K562 (cell line): ENCODE results near the gene MS4A18. TPM values are rescaled to one million over a fixed set of nuclear protein-coding genes. Genes with fewer than 3 reads are reported as not detected.
A peak's percentile ranks its signal among the peaks of the same experiment; 100 is the strongest.

Experiments
- ATAC-seq: fragments of 200-7000 bp; cut with Tn5 transposase; 3 replicates; pipeline ENCODE4 v1.9.1; 2020; ENCODE audit warnings: moderate library complexity
- BruUV-seq: library from RNA; stranded (reverse); fragments of 400-500 nt; replicated peaks from 2 replicates; lab custom pipeline; 2021; lab: Mats Ljungman, UMichigan
- CTCF ChIA-PET: fragments of 300-600 bp; formaldehyde crosslinking; extraction: SDS; loops from one replicate; lab custom pipeline; 2021; ENCODE audit warnings: low intra/inter-chr PET ratio; lab: Yijun Ruan, JAX
- POLR2A ChIA-PET: fragments of 300-600, 350-650 bp; sonication (Branson Sonifier 250); formaldehyde crosslinking; extraction: SDS; loops from one replicate; lab custom pipeline; 2021; ENCODE audit warnings: antibody characterized with exemption, inconsistent platforms; lab: Yijun Ruan, JAX
- DNase-seq, 4 experiments: peaks; one replicate each; pipeline versions ENCODE4 v3.0.0 to v3.0.0-alpha.2; 2011 to 2018; ENCODE audit warnings: low spot score in 3 of 4, mixed read lengths in 3 of 4; ENCODE audit errors: extremely low read depth in 1 of 4
- FAIRE-seq: peaks from 2 replicates; lab custom pipeline; 2011; peaks lifted over from hg19 to GRCh38; lab: Jason Lieb, UNC
- H2AFZ ChIP-seq: 2 replicates; pipeline ENCODE4 v1.6.0; 2011; ENCODE audit warnings: low read depth, low read length, control low read depth, inconsistent platforms
- H3K27ac ChIP-seq: fragments of 200-600 bp; 3 replicates; pipeline ENCODE4 v1.8.0; 2011; ENCODE audit warnings: low read depth, mild to moderate bottlenecking, control low read depth, inconsistent platforms, low read length, moderate library complexity, mixed read lengths; ENCODE audit errors: extremely low read depth
- H3K27me3 ChIP-seq, 2 experiments: fragments of 300-600 bp in 1 of 2; 2 replicates in 1 of 2; 3 replicates in 1 of 2; pipeline versions ENCODE4 v1.6.0 to v1.8.0; 2011; ENCODE audit warnings: inconsistent platforms in 2 of 2, low read length in 2 of 2, mild to moderate bottlenecking in 1 of 2, mixed read lengths in 1 of 2, moderate library complexity in 1 of 2; ENCODE audit not compliant: control insufficient read depth in 2 of 2, insufficient read depth in 2 of 2
- H3K36me3 ChIP-seq: fragments of 300-600 bp; 3 replicates; pipeline ENCODE4 v1.8.0; 2011; ENCODE audit warnings: mild to moderate bottlenecking, low read length, inconsistent platforms; ENCODE audit not compliant: control insufficient read depth, insufficient read depth
- H3K4me1 ChIP-seq, 2 experiments: fragments of 200-600 bp in 1 of 2; replicated peaks in 1 of 2; 2 replicates in 1 of 2; 3 replicates in 1 of 2; pipeline versions ENCODE4 v1.5.1 to v1.8.0; 2011; ENCODE audit warnings: inconsistent platforms in 2 of 2, low read length in 2 of 2, mild to moderate bottlenecking in 1 of 2, mixed read lengths in 1 of 2, moderate library complexity in 1 of 2; ENCODE audit not compliant: control insufficient read depth in 2 of 2, insufficient read depth in 2 of 2
- H3K4me2 ChIP-seq: 2 replicates; pipeline ENCODE4 v1.6.1; 2011; ENCODE audit warnings: low read length, control low read depth, inconsistent platforms, mixed read lengths; ENCODE audit not compliant: insufficient read depth
- H3K4me3 ChIP-seq: fragments of 200-600 bp; sonication (generic), shearing (Covaris generic); 2 replicates; pipeline ENCODE4 v1.5.1; 2016; ENCODE audit warnings: control low read depth, inconsistent platforms
- H3K79me2 ChIP-seq: fragments of 200-600 bp; 3 replicates; pipeline ENCODE4 v1.8.0; 2011; ENCODE audit warnings: low read length, inconsistent platforms; ENCODE audit not compliant: control insufficient read depth, insufficient read depth
- H3K9ac ChIP-seq, 2 experiments: 2 replicates each; pipeline versions ENCODE4 v1.6.0 to v1.6.1; 2011; ENCODE audit warnings: low read depth in 2 of 2, low read length in 2 of 2, control low read depth in 1 of 2, inconsistent platforms in 1 of 2, mild to moderate bottlenecking in 1 of 2, mixed read lengths in 1 of 2; ENCODE audit not compliant: insufficient read depth in 1 of 2
- H3K9me1 ChIP-seq: one replicate; pipeline ENCODE4 v1.6.0; 2011; ENCODE audit warnings: inconsistent platforms, mild to moderate bottlenecking, low read length, moderate library complexity; ENCODE audit not compliant: control insufficient read depth, insufficient read depth
- H3K9me3 ChIP-seq: replicated peaks from 2 replicates; pipeline ENCODE4 v1.5.1; 2011; ENCODE audit warnings: low read depth, low read length, inconsistent platforms; ENCODE audit not compliant: control insufficient read depth, insufficient read depth
- H4K20me1 ChIP-seq: replicated peaks from 2 replicates; pipeline ENCODE4 v1.6.1; 2011; ENCODE audit warnings: low read length, inconsistent platforms, mixed read lengths; ENCODE audit not compliant: control insufficient read depth, insufficient read depth
- FOXK1 ChIP-seq: sonication (generic); formaldehyde crosslinking; IDR thresholded peaks from 2 replicates; pipeline ENCODE4 v1.8.0; 2022; ENCODE audit warnings: missing genetic modification reagents, mild to moderate bottlenecking, borderline replicate concordance
- HNRNPLL ChIP-seq: fragments of 200-400 bp; formaldehyde crosslinking; IDR thresholded peaks from 2 replicates; pipeline ENCODE4 v1.6.1; 2017; ENCODE audit warnings: low read length, low read depth, mild to moderate bottlenecking; ENCODE audit not compliant: poor library complexity, severe bottlenecking
- MAX ChIP-seq: sonication (generic); formaldehyde crosslinking; IDR thresholded peaks from 2 replicates; pipeline ENCODE4 v1.9.0; 2022; ENCODE audit warnings: mild to moderate bottlenecking, missing genetic modification reagents
- SIN3B ChIP-seq: fragments of 450-650 bp; IDR thresholded peaks from 2 replicates; pipeline ENCODE4 v1.6.1; 2017; ENCODE audit warnings: low read depth, mild to moderate bottlenecking, moderate library complexity
- SMARCE1 ChIP-seq: fragments of 450-650 bp; IDR thresholded peaks from 2 replicates; pipeline ENCODE4 v1.7.1; 2016; ENCODE audit warnings: mild to moderate bottlenecking
- WGBS: fragments of 100-300 bp; shearing (Covaris generic); methylation state at CpG from one replicate; pipeline ENCODE4 v1.1.6; 2016; ENCODE audit warnings: low coverage, mixed read lengths; ENCODE audit not compliant: insufficient coverage; ENCODE audit errors: missing lambda C conversion rate; 5-methylcytosine and 5-hydroxymethylcytosine counted together
- in situ Hi-C: fragments of 300-500 bp; cut with MboI; formaldehyde crosslinking; loops from 4 replicates; pipeline ENCODE4 v1.15.0; 2018; ENCODE audit warnings: inconsistent platforms, mixed read lengths
- intact Hi-C: fragments of 100-400 bp; cut with micrococcal nuclease; formaldehyde crosslinking; loops from 2 replicates; pipeline ENCODE4 v1.14.2; 2022
- polyA plus RNA-seq, 8 experiments: library from polyadenylated mRNA; depleted of rRNA in 4 of 8; stranded (reverse) in 5 of 8; unstranded in 3 of 8; fragments of >200 nt; fragmentation: Nextera tagmentation in 2 of 8; fragmentation: Illumina TruSeq in 1 of 8; extraction: Ambion mirVana in 2 of 8; extraction: Trizol in 1 of 8; gene quantifications; 2 replicates each; pipeline versions ENCODE4 v1.2.1 to v1.2.3, GENCODE V29; 2011 to 2014; ENCODE audit warnings: inconsistent platforms in 1 of 8, missing spikeins in 1 of 8
- total RNA-seq, 7 experiments: library from RNA; depleted of rRNA in 6 of 7; stranded (reverse); fragments of >200 nt in 6 of 7; fragmentation: Illumina TruSeq in 2 of 7; extraction: Trizol in 2 of 7; gene quantifications; 2 replicates each; pipeline versions ENCODE4 v1.2.1 to v1.2.3, GENCODE V29; 2011 to 2021; ENCODE audit warnings: low replicate concordance in 1 of 7
- TF ChIP-seq, protein P1 (sequence below): fragments of 250-450 bp; sonication (Bioruptor Pico); IDR thresholded peaks from 2 replicates; pipeline ENCODE4 v1.9.0; 2021; ENCODE audit warnings: mild to moderate bottlenecking
- TF ChIP-seq, protein P2 (sequence below): sonication (generic); formaldehyde crosslinking; IDR thresholded peaks from 2 replicates; pipeline ENCODE4 v1.8.0; 2023; ENCODE audit warnings: mild to moderate bottlenecking, missing genetic modification reagents

MS4A18 gene
- total and polyA plus RNA-seq, 9 of the 15 experiments (the other 6 are each of a cell fraction or from before 2014, with no cell fraction given), result not detected

DNA sequence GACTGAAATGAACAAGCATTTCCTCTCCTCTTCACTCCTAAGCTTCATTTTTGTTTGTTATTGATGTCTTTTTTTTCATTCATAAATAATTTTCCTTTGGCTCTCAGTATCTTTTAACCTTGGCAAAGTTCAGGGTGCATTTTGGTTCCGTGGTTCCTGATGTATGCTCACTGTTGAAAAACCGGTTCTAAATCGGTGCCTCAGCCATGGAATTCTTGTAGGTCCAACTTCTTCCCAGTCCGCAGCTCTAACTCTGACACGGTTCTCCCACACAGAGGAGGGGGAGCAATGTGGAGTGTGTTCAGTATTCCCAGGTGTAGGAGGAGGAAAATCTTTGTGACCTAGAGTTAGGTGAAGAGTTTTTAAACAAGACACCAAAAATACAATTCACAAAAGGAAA, 19.6 kb downstream of the MS4A18 start:
- no peak for FAIRE-seq
- Histone ChIP-seq H2AFZ (no peak overlapping the region), H4K20me1 (no peaks in the 10 kb centered on the region), H3K4me1 (no peaks in the 10 kb centered on the region), H3K9me1 (no peaks in the 10 kb centered on the region), H3K27ac (no peak overlapping the region), H3K36me3 (no peaks in the 10 kb centered on the region), H3K27me3 (peaks cover 0 to 18% of the 10 kb centered on the region in 2 experiments; a peak in 3 of 5 replicates), H3K4me2 (no peak overlapping the region)
- DNase-seq, result no peak
- no peak for ATAC-seq
- in situ Hi-C loops, result no loop called here
- WGBS, result 0% methylated on average over 5 of the region's 5 CpGs
- TF ChIP-seq, protein P1, sequence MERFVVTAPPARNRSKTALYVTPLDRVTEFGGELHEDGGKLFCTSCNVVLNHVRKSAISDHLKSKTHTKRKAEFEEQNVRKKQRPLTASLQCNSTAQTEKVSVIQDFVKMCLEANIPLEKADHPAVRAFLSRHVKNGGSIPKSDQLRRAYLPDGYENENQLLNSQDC (CRISPR knock-in tag), result no peak
- TF ChIP-seq FOXK1, result no peak
- no peak for TF ChIP-seq HNRNPLL
- TF ChIP-seq, all 486 proteins: peak for 0
- H3K4me3 ChIP-seq, result no peak overlapping the region
- no peaks in the 10 kb centered on the region for H3K9me3 ChIP-seq
- BruUV-seq, result no TSS peak
- CTCF ChIA-PET, result no interaction called here
- POLR2A ChIA-PET, result interaction anchor here (0.5 to 0.6 kb wide), 2 partner anchors 36 to 414 kb away, joined by 3 read pairs; no protein-coding TSS in a partner anchor
- intact Hi-C loops, result no loop called here
- no peak overlapping the region for H3K9ac ChIP-seq
- H3K79me2 ChIP-seq, result no peaks in the 10 kb centered on the region

GRCh38 chr11:60747359-60747873, 22.9 kb downstream of the MS4A18 start:
- H3K36me3 ChIP-seq, result no peaks in the 10 kb centered on the region
- no peak overlapping the region for H2AFZ ChIP-seq
- ChIA-PET POLR2A (no interaction called here), CTCF (no interaction called here)
- WGBS, result 7% methylated on average over 14 of the region's 14 CpGs
- H3K4me1 ChIP-seq, result no peaks in the 10 kb centered on the region
- no peak overlapping the region; the same call in 1 of the 2 replicates for H3K4me2 ChIP-seq
- ATAC-seq (no peak), DNase-seq (no peak)
- no peak overlapping the region for H3K27ac ChIP-seq
- H3K27me3 ChIP-seq, result peaks cover 7 to 27% of the 10 kb centered on the region in 2 experiments; a peak in 4 of 5 replicates
- H3K9ac ChIP-seq, result no peak overlapping the region
- in situ Hi-C loops, result no loop called here
- H3K79me2 ChIP-seq, result no peaks in the 10 kb centered on the region
- no peaks in the 10 kb centered on the region for H4K20me1 ChIP-seq
- BruUV-seq, result no TSS peak
- H3K4me3 ChIP-seq, result no peak overlapping the region
- TF ChIP-seq SIN3B (no peak), SMARCE1 (no peak), MAX (CRISPR knock-in tag) (peak; percentile 50; the same call in 1 of the 2 replicates)
- TF ChIP-seq, protein P2, sequence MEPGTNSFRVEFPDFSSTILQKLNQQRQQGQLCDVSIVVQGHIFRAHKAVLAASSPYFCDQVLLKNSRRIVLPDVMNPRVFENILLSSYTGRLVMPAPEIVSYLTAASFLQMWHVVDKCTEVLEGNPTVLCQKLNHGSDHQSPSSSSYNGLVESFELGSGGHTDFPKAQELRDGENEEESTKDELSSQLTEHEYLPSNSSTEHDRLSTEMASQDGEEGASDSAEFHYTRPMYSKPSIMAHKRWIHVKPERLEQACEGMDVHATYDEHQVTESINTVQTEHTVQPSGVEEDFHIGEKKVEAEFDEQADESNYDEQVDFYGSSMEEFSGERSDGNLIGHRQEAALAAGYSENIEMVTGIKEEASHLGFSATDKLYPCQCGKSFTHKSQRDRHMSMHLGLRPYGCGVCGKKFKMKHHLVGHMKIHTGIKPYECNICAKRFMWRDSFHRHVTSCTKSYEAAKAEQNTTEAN (CRISPR knock-in tag), result peak; percentile 98
- TF ChIP-seq, all 486 proteins: peak for 2
- FAIRE-seq, result no peak
- no peaks in the 10 kb centered on the region for H3K9me3 ChIP-seq
- H3K9me1 ChIP-seq, result no peaks in the 10 kb centered on the region
- intact Hi-C loops, result no loop called here
